ENCODE measurements around the gene JARID2. TPM values are rescaled to one million over a fixed set of nuclear protein-coding genes. Genes with fewer than 3 reads are reported as not detected.

JARID2 gene
- total and polyA plus RNA-seq, 10 of the 15 experiments (the other 5 are each of a cell fraction or from before 2014, with no cell fraction given): 4.2 to 21.6 (median 11.7) TPM

- TF ChIP-seq, protein P1, sequence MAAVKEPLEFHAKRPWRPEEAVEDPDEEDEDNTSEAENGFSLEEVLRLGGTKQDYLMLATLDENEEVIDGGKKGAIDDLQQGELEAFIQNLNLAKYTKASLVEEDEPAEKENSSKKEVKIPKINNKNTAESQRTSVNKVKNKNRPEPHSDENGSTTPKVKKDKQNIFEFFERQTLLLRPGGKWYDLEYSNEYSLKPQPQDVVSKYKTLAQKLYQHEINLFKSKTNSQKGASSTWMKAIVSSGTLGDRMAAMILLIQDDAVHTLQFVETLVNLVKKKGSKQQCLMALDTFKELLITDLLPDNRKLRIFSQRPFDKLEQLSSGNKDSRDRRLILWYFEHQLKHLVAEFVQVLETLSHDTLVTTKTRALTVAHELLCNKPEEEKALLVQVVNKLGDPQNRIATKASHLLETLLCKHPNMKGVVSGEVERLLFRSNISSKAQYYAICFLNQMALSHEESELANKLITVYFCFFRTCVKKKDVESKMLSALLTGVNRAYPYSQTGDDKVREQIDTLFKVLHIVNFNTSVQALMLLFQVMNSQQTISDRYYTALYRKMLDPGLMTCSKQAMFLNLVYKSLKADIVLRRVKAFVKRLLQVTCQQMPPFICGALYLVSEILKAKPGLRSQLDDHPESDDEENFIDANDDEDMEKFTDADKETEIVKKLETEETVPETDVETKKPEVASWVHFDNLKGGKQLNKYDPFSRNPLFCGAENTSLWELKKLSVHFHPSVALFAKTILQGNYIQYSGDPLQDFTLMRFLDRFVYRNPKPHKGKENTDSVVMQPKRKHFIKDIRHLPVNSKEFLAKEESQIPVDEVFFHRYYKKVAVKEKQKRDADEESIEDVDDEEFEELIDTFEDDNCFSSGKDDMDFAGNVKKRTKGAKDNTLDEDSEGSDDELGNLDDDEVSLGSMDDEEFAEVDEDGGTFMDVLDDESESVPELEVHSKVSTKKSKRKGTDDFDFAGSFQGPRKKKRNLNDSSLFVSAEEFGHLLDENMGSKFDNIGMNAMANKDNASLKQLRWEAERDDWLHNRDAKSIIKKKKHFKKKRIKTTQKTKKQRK (IDR thresholded peaks at IDR 0.05; ENCODE audit: low read depth, low read length): no peak
- TF ChIP-seq SMARCA5 (IDR thresholded peaks at IDR 0.05): no peak
- no peak for TF ChIP-seq IRF4 (IDR thresholded peaks at IDR 0.05; ENCODE audit: low read depth, low read length)
These were observed 18.5 kb downstream of the JARID2 start (continued) for GRCh38 chr6:15264412-15264811.

DNA sequence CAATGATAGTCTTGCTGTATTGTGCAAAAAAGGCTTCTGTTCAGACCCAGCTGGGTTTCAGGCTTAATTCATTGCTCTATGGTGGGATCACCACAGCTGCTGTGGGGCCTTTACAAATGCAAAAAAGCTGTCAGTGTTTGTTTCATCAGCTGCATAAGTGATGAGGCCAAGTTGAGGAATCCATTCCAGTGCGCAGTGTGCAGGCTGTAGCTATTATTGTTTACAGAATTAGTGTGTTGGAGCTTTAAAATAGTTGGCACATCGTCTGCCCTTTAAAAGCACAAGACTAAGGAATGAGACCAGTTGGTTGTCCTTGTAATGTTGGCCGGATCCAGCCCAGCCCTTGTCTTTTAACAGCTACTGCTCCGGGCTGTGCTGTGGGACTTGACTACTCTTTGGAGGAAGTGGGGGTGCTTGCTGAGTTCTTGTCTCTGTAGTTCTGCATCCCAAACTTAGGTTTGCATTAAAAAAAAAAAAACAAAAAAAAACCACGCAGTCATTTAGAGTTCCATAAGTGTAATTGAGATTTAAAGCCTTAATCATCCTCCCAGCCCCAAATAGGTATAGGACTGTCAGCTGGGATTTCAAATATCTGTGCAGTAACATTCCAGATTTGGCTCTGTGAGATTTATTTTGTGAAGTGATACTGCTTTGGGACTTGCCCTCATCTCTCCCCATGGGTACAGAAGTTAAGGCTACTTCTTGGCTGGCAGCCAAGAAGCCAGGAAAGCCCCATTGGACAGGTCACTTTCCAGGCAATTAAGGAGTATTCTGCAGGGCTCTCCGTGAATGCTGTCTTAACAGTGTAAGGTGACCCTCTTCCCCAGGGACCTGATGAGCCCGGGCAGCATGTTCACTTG is 19.3 kb downstream of the JARID2 start:
- H3K4me3 ChIP-seq: peak overlapping the region; percentile 26; the same call in 1 of the 2 replicates
- peak overlapping the region; percentile 24 for H3K9ac ChIP-seq (ENCODE audit: control insufficient read depth, insufficient read depth, low read length)
- no peak for DNase-seq (ENCODE audit: low read depth, low spot score)
- ChIA-PET CTCF (interaction anchor here (0.6 to 3.0 kb wide), 16 partner anchors 9 to 1357 kb away, joined by 3 to 21 read pairs (median 4); no protein-coding TSS in a partner anchor), POLR2A (interaction anchor here (0.6 to 2.8 kb wide), 20 partner anchors 9 to 1577 kb away, joined by 3 to 12 read pairs (median 5); no protein-coding TSS in a partner anchor), RAD21 (ENCODE audit: unreplicated experiment) (interaction anchor here (0.7 to 6.1 kb wide), 15 partner anchors 7 to 271 kb away, joined by 3 to 64 read pairs (median 9); no protein-coding TSS in a partner anchor), SMC1A (ENCODE audit: uncharacterized antibody, unreplicated experiment) (interaction anchor here (0.7 to 9.3 kb wide), 18 partner anchors 12 to 180 kb away, joined by 3 to 89 read pairs (median 5); no protein-coding TSS in a partner anchor)
- no TSS peak for BruUV-seq (replicated peaks)
- H3K36me3 ChIP-seq (ENCODE audit: control insufficient read depth in 2 of 2, insufficient read depth in 2 of 2, low read length in 1 of 2): peaks cover 0 to 2% of the 10 kb centered on the region in 2 experiments; a peak in 2 of 4 replicates
- H3K4me2 ChIP-seq (ENCODE audit: control insufficient read depth, insufficient read depth): peak overlapping the region; percentile 81
- H2AFZ ChIP-seq (ENCODE audit: control insufficient read depth, low read depth, low read length): no peak overlapping the region
- no peaks in the 10 kb centered on the region for H3K9me3 ChIP-seq (replicated peaks; ENCODE audit: control insufficient read depth, insufficient read depth, low read length)
- intact Hi-C loops (cut with micrococcal nuclease; ENCODE audit: unreplicated experiment): loop anchor here (5.0 kb wide), 1 partner anchor 37 kb away; no protein-coding TSS in a partner anchor
- peak; percentile 45 for ATAC-seq
- FAIRE-seq: no peak
- TF ChIP-seq CBFB (IDR thresholded peaks at IDR 0.05; ENCODE audit: low read depth): no peak
- no peak for TF ChIP-seq CEBPB (IDR thresholded peaks at IDR 0.05; ENCODE audit: borderline replicate concordance in 1 of 2, low read depth in 2 of 2, low read length in 2 of 2)
- peak; percentile 66 for TF ChIP-seq MEF2B (IDR thresholded peaks at IDR 0.05; ENCODE audit: partially characterized antibody, poor library complexity, severe bottlenecking)
- TF ChIP-seq NFYB (IDR thresholded peaks at IDR 0.05; ENCODE audit: insufficient read depth, low read depth, low read length): 0 out of 2 replicates have a peak, but pooled peaks have one; percentile 16
- peak; percentile 95 for TF ChIP-seq SMAD1 (IDR thresholded peaks at IDR 0.05; ENCODE audit: low read depth, partially characterized antibody)
- 0 out of 2 replicates have a peak, but pooled peaks have one; percentile 15 for TF ChIP-seq DPF2 (IDR thresholded peaks at IDR 0.05)
- peak; percentile 41 for TF ChIP-seq IKZF1 (conservative IDR thresholded peaks at IDR 0.05)
- TF ChIP-seq ZBED1 (IDR thresholded peaks at IDR 0.05; ENCODE audit: borderline replicate concordance): no peak
- peak; percentile 51; the same call in 1 of the 2 replicates for TF ChIP-seq RELB (IDR thresholded peaks at IDR 0.05; ENCODE audit: low read depth)
- H3K4me1 ChIP-seq (ENCODE audit: control insufficient read depth, insufficient read depth, low read length): peaks cover 61% of the 10 kb centered on the region
- H4K20me1 ChIP-seq (ENCODE audit: control insufficient read depth, insufficient read depth): 0 out of 2 replicates have a peak, but pooled peaks cover 3% of the 10 kb centered on the region
- no peaks in the 10 kb centered on the region for H3K27me3 ChIP-seq (replicated peaks in 1 of 2; ENCODE audit: control insufficient read depth in 2 of 2, insufficient read depth in 2 of 2, low read length in 1 of 2)
- WGBS (ENCODE audit: insufficient coverage, insufficient replicate concordance, low lambda C conversion rate, missing lambda C conversion rate): 70% methylated on average over 7 of the region's 7 CpGs
- peak overlapping the region; percentile 62 for H3K27ac ChIP-seq (ENCODE audit: control insufficient read depth, insufficient read depth)
- in situ Hi-C loops (cut with MboI): no loop called here
- H3K79me2 ChIP-seq (ENCODE audit: control insufficient read depth, insufficient read depth, low read length): peaks cover 95% of the 10 kb centered on the region
